Left ventricle myocardium superior (tissue), 1 donor: ENCODE data around the gene TMEM91. TPM values are rescaled to one million over a fixed set of nuclear protein-coding genes. Genes with fewer than 3 reads are reported as not detected.
A peak's percentile ranks its signal among the peaks of the same experiment; 100 is the strongest.
"Not testable (repeated sequence)": the region's sequence is repeated elsewhere in the genome, so short reads cannot be mapped to it uniquely, and the experiment has no call there.

Experiments used
- ATAC-seq: fragments of 200-7000 bp; cut with Tn5 transposase; one replicate; pipeline ENCODE4 v1.9.1; 2020; ENCODE audit warnings: mild to moderate bottlenecking, moderate library complexity
- DNase-seq: peaks from one replicate; pipeline ENCODE4 v3.0.0-alpha.2; 2020
- intact Hi-C: fragments of 100-400 bp; cut with micrococcal nuclease; formaldehyde crosslinking; loops from one replicate; pipeline ENCODE4 v1.11.0; 2022
- long read RNA-seq: library from polyadenylated mRNA; unstranded; transcript quantifications from one replicate; pipeline ENCODE4 v2.0.0, GENCODE V29; 2021
- total RNA-seq: library from RNA; stranded (reverse); fragmentation: NEBNext Ultra II Directional; extraction: Animal tissue kit (Norgen Biotek cat#: 25700); gene quantifications from one replicate; pipeline ENCODE4 v1.2.1, GENCODE V29; 2021
- donor health status: DM: no; HTN: yes; CAD: no; lungs with severe emphysema.

The TMEM91 gene
- total RNA-seq: 3.6 TPM
- long read RNA-seq, partial matches to known transcripts: 0 of 4 reads
- long read RNA-seq, other reads (novel, unspliced or antisense): 0 of 4 reads

DNA sequence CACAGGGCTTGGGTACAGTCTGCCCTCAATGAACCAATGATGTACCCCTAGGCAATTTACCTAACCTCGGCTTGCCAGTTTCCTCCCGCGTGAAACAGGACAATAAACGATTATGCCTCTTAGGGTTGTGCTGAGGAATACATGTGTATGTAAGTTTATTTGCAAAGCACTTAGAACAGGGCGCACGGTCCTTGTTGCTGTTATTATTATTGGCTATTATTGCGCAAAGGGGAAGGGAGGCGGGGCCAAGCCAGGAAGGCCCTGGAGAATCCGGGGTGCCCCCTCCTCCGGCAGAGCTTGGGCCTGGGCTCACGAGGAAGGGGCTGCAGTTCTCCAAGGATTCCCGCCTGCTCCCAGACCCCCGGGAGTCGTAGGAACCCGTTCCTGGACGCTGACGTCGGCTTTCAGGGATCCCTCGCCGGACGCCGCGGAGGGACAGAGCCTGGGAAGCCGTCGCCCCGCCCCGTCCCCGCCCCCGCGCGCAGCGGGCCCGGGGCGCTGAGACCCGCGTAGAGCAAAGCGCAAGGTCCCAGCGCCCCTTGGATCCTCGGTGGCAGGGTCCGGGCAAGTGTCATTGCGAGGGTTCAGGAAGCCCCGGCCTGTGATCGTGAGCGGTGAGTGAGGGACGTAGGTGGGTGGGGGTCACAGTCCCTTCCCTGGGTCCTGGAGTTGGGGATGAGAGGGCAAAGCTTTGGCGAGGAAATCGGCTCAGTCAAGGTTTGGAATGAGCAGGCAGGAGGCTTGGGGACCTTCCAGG is at the start of gene TMEM91:
Gene TMEM91 (plus strand): TSS at position 293 of the 757 bp plus-strand sequence. CDS start 1,777 bp downstream, outside the sequence.
- intact Hi-C loops: no loop called here
- DNase-seq (peak; percentile 71), ATAC-seq (peak; percentile 56)

DNA sequence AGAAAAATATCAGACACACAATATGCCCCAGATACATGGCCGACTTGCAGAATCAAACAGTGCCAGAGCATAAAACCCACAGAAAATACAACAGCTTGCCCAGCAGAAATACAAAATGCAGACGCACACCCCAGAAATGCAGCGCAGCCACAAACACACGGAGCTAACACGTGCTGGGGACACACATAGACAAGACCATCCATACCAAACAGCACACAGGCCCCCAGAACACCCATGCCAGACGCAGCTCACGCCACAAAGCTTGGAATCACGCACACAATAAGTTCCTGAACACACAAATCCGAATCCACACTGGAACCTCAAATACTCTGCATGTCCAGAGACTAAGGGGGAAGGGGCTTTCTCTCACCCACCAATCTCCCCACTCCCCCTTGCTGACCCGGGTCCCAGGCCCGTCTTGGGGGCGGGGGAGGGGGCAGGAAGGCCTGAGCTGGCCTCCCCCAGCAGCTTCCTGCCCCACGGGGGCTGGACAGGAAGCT is 49.2 kb upstream of the TMEM91 start:
- DNase-seq: no peak
- intact Hi-C loops: no loop called here
- no peak for ATAC-seq

DNA sequence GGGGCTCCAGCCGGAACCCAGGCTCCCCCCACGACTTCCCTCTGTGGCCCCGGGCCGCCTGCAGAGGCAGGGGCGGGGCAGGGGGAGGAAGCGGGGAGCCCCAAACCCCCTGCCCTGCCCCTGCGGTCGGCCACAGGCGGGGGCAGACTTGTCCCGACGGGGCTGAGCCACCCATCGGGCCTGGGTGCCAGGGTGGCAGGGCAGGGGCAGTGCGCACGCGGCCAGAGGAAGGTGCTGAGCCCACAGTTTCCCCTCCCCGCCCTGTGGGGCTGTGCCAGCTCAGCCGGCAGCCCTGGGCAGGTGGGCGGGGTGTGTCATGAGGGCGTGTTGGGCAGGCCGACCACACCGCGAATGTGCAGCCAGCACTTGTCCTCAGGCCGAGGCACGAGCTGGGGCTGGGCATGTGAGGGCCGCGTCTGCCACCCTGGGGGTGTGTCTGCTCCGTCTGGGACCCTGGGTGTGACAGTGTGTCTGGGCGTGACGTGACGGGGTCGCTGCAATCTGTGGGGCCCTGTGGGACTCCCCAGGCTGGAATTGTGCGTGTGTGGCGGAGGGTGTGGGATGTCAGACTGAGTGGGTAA is 48.7 kb upstream of the TMEM91 start:
- peak; percentile 83 for DNase-seq
- ATAC-seq: peak; percentile 35
- intact Hi-C loops: no loop called here

DNA sequence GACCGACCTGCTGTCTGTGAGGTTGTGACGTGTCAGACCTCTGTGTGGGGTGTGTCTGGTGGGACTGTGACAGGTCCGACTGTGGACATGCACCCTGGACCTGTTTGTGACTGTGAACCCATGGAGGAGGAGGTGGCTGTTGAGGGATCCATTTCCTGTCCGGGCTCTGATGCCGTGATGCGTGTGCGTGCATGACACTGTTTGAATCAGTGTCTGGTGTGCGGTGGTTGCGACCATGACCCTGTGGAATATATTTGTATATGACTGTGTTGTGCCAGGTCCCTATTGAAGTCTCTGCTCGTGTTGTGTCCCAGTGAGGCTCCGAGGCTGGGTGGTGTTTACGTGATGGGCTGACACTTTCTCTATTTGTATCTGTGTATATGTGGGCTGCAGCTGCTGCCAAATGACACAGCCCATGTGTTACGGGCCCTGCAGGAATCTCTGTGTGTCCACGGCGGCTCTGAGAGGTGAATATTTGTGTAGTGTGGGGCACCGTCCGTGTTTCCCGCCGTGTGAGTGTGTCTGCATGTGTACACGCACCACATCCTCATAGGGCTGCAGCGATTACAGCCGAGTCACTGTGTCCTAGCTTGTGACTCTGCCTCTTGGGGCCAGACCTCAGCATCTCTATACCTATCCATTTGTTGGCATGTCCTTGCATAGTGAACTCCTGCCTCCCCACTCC is 48.0 kb upstream of the TMEM91 start:
- DNase-seq (no peak), ATAC-seq (no peak)
- intact Hi-C loops: no loop called here

DNA sequence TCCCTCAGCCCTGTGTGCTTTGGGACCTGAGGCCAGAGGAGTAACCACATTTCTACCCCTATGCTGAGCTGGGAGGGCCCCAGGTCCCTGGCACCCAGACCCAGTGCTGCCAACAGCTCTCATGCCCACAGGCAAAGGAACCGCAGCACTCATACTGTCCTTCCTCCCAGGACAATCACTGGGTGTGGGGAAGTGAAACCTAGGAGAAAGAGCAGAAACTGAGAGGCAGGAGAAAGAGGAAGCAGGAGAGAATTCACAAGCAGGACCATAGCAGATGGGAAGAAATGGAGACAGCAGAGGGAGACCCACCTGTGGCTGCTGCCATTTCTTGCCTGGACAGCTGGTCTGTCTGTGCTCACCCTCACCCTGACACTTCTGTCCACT is 47.5 kb upstream of the TMEM91 start:
- ATAC-seq: no peak
- DNase-seq: peak; percentile 43
- intact Hi-C loops: no loop called here

DNA sequence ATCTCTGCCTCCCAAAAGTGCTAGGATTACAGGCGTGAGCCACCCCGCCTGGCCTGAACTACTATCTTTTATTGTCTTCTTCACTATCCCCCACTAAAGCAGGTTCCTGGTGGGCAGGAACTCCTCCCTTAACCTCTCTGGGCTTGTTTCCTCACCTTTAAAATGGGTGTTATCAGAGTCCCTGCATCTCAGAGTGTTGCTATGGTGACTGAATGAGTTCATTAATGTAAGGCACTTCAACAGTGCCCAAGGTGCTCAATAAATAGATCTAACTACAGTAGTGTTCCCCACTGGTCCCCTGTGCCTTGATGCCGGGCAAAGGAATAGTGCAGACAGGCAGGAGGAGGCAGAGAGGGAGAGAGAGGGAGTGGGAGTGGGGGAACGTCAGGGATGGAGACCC is 45.9 kb upstream of the TMEM91 start:
- no peak for DNase-seq
- no peak for ATAC-seq
- intact Hi-C loops: no loop called here

DNA sequence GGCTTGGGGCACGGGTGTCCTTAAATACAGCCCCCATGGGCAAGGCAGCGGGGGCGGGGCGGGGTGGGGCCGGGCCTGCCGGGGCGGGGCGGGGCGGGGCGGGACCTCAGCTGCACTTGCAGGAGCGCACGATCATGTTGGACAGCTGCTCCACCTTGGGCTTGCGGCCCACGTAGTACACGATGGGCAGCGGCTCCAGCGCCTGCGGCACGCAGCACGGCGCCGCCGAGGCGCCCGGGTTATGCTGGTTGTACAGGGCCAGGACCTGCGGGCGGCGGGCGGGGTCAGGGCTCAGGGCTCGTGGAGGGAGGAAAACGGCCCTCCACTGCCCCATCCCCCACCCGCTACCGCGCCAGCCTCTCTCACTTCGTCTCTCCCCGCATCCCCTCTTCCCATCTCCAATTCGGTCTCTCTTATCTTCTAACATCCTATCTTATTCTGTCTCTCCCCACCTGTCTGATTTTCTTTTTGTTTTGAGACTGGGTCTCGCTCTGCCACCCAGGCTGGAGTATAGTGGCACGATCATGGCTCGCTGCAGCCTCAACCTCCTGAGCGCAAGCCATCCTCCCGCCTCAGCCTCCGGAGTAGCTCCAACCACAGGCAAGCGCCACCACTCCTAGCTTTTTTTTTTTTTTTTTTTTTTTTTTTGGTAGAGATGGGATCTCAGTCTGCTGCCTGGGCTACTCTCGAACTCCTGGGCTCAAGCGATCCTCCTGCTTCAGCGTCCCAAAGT is 45.2 kb upstream of the TMEM91 start:
- intact Hi-C loops: no loop called here
- peak; percentile 31 for DNase-seq
- no peak for ATAC-seq

DNA sequence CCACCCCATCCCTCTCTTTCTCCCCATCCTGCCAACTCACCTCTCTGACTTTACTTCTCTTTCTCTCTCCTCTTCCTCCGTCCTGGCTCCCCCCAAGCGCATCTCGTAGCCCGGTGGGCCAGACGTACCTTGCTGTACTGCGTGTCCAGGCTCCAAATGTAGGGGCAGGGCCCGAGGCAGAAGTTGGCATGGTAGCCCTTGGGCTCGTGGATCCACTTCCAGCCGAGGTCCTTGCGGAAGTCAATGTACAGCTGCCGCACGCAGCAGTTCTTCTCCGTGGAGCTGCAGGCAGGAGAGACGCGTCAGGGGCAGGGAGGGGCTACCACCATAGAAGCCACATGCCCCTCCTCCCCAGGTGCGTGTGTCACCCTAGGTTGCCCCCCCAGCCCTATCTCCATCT is 44.3 kb upstream of the TMEM91 start:
- intact Hi-C loops: no loop called here
- no peak for DNase-seq
- no peak for ATAC-seq

DNA sequence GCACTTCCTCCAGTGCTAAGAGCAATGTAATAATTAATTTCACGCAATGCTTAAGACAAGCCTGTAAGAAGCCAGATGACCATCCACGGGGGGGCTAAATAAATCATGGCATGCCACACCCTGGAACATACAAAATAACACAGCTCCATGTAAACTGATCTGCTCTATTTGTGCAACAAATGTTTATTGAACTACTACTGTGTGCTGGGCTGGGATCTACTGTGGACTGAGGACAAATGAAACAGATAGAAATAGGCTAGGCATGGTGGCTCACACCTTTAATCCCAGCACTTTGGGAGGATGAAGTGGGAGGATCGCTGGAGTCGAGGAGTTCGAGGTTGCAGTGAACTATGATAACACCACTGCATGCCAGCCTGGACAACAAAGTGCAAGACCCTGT is 43.9 kb upstream of the TMEM91 start:
- no peak for ATAC-seq
- DNase-seq: no peak
- intact Hi-C loops: no loop called here

DNA sequence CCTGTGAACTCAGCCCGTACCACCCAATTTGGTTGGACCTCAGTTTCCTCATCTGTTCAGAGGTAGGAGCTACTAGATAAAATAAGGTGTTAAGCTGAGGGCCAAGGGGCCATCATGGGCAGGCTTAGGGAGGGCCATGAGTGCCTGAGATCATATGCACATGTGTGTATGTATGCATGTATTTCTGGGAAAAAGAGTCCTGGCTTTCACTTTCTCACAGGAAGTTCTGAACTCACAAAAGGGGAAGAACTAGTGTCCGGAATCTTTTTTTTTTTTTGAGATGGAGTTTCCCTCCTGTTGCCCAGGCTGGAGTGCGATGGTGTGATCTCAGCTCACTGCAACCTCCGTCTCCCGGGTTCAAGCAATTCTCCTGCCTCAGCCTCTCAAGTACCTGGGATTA is 41.5 kb upstream of the TMEM91 start:
- no peak for DNase-seq
- intact Hi-C loops: no loop called here
- peak; percentile 27 for ATAC-seq

DNA sequence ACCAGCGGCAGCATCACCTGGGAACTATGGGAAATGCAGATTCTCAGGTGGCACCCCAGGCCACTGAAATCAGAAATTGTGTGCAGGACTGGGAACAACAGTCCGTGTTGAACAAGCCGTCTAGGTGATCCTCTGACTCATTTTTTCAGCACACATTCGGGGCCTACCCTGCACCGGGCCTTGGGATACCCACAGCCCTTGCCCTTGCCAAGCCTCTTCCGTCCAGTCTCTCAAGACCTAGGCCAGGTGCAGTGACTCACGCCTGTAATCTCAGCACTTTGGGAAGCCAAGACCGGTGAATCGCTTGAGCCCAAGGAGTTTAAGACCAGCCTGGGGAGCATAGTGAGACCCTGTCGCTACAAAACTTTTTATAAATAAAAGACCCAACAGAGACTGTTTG is 40.9 kb upstream of the TMEM91 start:
- no peak for DNase-seq
- ATAC-seq: no peak
- intact Hi-C loops: no loop called here

DNA sequence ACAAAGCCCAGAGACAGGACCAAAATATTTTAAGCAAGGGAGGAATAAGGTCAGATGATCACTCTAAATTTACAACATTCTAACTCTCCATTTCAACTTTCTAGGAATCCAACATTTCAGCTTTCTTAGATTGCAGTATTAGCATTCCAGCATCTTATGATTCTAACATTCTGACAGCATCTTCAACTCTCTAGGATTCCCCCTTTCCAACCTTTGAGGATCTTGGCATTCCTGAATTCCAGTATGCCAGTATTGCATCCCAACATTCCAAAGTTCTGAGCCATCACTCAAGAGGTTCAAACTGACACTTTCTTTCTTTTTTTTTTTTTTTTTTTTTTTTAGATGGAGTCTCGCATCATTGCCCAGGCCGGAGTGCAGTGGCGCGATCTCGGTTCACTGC is 36.4 kb upstream of the TMEM91 start:
- DNase-seq (no peak), ATAC-seq (no peak)
- intact Hi-C loops: no loop called here

DNA sequence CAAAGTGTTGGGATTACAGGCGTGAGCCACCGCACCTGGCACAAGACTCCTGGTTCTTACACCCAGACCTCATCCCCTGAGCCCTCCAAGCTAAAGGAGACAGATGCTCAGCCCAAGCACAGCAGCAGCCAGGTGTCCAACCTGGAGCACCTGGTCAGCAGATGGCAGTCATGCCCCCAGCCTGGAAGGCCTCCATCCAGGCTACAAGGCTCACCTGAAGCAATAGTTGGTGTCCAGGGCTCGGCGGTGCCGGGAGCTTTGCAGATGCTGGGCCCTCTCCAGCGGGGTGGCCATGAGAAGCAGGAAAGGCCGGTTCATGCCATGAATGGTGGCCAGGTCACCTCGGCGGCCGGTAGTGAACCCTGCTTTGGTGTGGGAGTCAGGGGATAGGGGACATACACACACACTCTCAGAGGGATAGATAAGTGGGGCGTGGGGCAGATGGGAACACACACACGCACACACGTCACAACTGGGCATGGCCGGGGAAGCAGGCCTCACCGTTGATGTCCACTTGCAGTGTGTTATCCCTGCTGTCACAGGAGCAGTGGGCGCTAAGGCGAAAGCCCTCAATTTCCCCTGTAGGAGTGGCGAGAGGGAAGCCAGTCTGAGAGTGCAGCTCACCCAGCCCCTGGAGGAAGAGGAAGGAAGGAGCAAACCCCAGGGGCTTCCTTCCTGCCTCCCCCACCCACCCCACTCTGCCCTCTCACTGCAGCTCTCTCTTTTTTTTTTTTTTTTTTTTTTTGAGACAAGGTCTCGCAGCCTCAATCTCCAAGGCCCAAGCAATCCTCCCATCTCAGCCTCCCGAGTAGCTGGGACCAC is 34.5 kb upstream of the TMEM91 start:
- intact Hi-C loops: no loop called here
- DNase-seq (no peak), ATAC-seq (peak; percentile 55)

DNA sequence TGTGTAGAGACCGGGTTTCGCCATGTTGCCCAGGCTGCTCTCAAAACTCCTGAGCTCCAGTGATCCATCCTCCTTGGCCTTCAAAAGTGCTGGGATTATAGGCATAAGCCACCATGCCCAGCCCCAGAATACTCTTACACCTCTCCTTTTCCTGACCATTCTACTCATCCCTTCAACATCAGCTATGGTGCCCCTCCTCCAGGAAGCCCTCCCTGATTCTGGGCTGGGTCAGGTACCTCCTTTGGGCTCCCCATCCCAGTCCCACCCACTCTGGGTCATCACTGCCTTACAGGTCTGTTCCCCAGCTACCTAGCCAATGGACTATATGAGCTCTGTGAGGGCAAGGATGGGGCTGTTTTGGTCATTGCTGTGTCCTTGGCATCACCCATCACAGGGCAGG is 32.2 kb upstream of the TMEM91 start:
- DNase-seq (no peak), ATAC-seq (no peak)
- intact Hi-C loops: no loop called here

DNA sequence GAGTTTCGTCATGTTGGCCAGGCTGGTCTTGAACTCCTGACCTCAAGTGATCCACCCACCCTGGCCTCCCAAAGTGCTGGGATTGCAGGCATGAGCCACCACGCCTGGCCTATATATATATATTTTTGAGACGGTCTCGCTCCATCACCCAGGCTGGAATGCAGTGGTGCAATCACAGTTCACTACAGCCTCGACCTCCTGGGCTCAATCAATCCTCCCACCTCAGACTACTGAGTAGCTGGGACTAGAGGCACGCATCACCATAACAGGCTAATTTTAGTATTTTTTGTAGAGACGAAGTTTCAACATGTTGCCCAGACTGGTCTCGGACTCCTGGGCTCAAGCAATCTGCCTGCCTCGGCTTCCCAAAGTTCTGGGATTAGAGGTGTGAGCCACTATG is 29.4 kb upstream of the TMEM91 start:
- DNase-seq, ATAC-seq, intact Hi-C loops: not testable (repeated sequence)

DNA sequence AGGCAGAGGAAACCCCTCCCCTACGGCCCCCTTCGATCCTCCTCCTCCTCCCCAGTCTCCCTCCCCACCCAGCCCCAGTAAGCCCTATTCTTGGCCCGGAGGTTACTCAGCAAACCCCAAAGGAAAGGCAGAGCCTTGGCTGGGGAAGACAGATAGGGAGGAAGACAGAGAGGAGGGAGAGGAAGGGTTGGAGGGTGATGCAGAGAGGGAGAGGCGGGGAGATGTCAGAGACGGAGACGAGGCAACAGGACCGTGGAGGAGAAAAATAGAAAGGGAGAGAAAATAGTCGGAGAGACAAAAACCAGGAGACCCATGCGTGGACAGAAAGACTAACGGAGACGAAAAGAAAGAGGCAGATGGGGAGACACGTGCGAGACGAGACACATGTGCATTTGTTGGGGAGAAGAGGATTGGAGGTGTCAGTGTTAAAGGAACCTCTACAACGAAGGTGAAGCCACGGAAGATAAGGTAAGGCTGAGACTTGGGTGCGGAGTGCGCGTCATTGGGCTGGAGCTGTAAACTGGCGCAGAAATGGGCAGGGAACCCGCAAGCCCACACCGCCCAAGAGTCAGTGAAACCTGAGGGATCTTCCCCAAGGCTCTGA is 25.5 kb upstream of the TMEM91 start:
- peak; percentile 9 for ATAC-seq
- intact Hi-C loops: no loop called here
- no peak for DNase-seq

DNA sequence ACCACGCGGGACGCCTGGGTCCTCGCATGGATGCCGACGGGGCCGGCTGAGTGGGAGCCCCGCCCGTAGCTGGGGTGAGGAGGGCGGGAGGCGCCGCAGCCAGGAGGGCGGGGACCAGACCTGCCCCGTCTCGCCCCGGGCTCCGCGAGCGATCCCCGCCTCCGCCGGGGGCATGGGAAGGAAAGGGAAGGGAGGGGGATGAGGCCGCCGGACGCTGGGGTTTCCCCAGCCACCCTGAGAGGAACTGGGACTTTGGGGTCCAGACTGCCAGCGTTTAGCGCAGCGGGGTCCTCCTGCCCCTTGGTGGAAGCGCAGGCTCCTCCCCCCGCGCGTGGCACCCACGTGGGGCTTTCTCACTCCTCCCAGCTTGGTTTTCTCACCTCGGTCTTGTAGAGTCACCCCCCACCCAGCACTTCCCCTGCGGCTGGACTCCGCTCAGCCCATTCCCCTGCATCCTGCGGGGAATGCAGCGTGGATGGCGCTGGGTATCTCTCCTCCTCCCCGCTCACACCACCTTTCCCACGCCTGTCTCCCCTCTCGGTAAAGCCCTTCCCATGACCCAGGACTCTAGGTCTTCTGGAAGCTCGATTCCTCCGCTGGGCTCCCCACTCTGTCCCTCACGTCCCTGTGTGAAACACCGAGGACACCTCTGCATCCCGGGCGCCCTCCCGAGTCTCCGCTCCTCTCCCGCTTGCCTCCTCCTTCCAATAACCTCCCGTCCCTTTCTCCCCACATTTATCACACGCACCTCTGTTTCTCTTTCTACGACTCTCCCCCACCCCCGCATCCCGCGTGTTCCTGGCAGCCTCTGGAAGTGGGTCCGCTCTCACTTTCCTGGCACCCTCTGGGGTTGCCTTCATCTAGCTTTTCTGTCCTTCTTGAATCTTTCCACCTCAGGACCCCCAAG is 24.7 kb upstream of the TMEM91 start:
- peak; percentile 64 for ATAC-seq
- intact Hi-C loops: no loop called here

DNA sequence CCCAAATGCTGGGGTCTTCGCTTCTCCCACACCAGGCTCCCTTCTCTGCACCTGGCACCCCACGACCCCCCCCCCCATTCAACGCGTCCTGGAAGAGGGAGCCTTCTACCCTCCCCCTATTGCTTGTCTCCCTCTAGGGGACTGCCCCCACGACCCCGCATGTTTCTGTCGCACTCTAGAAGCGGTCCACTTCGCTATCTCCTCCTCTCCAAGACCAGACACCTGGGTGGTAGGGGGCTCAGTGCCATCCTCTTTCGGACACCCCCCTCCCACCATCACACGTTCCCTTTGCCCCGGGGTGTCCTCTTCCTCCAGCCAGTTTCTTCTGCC is 24.1 kb upstream of the TMEM91 start:
- DNase-seq (no peak), ATAC-seq (no peak)
- intact Hi-C loops: no loop called here

More for the DNA sequence above, 24.7 kb upstream of the TMEM91 start:
- peak; percentile 81 for DNase-seq
